Psoas muscle (tissue), 8 donors: ENCODE data around the gene RASD1. TPM values are rescaled to one million over a fixed set of nuclear protein-coding genes. Genes with fewer than 3 reads are reported as not detected.

ENCODE experiments used
- ATAC-seq, 4 donors: fragments of 200-7000 bp; cut with Tn5 transposase; one replicate each; pipeline ENCODE4 v1.9.1; 2020; ENCODE audit warnings: moderate library complexity in 3 of 4, mild to moderate bottlenecking in 2 of 4
- DNase-seq, 2 donors: peaks; one replicate each; pipeline ENCODE4 v3.0.0-alpha.2; 2020
- H3K27ac ChIP-seq: fragments of 200-600 bp; one replicate; pipeline ENCODE4 v1.8.0; 2022
- H3K27me3 ChIP-seq, 3 donors: fragments of 200-600 bp in 1 of 3; one replicate each; pipeline versions ENCODE4 v1.6.1 to v1.8.0; 2013 to 2022; ENCODE audit warnings: low read length in 2 of 3, mild to moderate bottlenecking in 2 of 3, moderate library complexity in 1 of 3; ENCODE audit not compliant: insufficient read depth in 3 of 3
- H3K36me3 ChIP-seq, 2 donors: fragments of 200-600 bp in 1 of 2; one replicate each; pipeline versions ENCODE4 v1.6.1 to v1.8.0; 2013 to 2022; ENCODE audit warnings: low read depth in 1 of 2, mild to moderate bottlenecking in 1 of 2, moderate library complexity in 1 of 2; ENCODE audit not compliant: insufficient read depth in 1 of 2
- H3K4me1 ChIP-seq: fragments of 200-600 bp; one replicate; pipeline ENCODE4 v1.8.0; 2022
- H3K4me3 ChIP-seq: fragments of 200-600 bp; one replicate; pipeline ENCODE4 v1.8.0; 2022; ENCODE audit warnings: mild to moderate bottlenecking
- H3K9me3 ChIP-seq: fragments of 200-600 bp; one replicate; pipeline ENCODE4 v1.8.0; 2022
- WGBS, 3 donors: extraction: QIAGEN DNeasy Blood & Tissue Kit; methylation state at CpG; one replicate each; pipeline versions ENCODE4 v1.1.6 to v1.1.7; 2013; 5-methylcytosine and 5-hydroxymethylcytosine counted together
- intact Hi-C, 2 donors: fragments of 100-400 bp; cut with DNase I; formaldehyde crosslinking; loops; one replicate each; pipeline versions ENCODE4 v1.11.0 to v1.14.2; 2022
- polyA plus RNA-seq, 3 donors: library from polyadenylated mRNA; stranded (reverse); fragments of 200-250 nt; gene quantifications; one replicate each; pipeline ENCODE4 v1.2.3, GENCODE V29; 2013
- total RNA-seq, 4 donors: library from RNA; stranded (reverse); fragmentation: NEBNext Ultra II Directional in 2 of 4; extraction: Animal tissue kit (Norgen Biotek cat#: 25700) in 2 of 4; gene quantifications; one replicate each; pipeline versions ENCODE4 v1.2.1 to v1.2.4, GENCODE V29; 2021 to 2023
- TF ChIP-seq, protein P1 (sequence below): fragments of 200-600 bp; IDR thresholded peaks from one replicate; pipeline ENCODE4 v1.8.0; 2022; ENCODE audit warnings: antibody characterized with exemption
- donor health status: healthy with polysubstance abuse.
- donor health status: DM: no; HTN: no; CAD: no; lungs with moderate emphysema.
- donor health status: Bipolar disorder and iron deficiency.
- donor health status: healthy.
- donor health status: DM: yes; HTN: yes; CAD: no.
- donor health status: DM: no; HTN: no; CAD: no.
- donor health status: DM: no; HTN: no; CAD: no.
- donor health status: DM: yes; HTN: yes; CAD: no.

The RASD1 gene
- total and polyA plus RNA-seq, 7 donors, result 4.4 to 436 (median 26.5) TPM

DNA sequence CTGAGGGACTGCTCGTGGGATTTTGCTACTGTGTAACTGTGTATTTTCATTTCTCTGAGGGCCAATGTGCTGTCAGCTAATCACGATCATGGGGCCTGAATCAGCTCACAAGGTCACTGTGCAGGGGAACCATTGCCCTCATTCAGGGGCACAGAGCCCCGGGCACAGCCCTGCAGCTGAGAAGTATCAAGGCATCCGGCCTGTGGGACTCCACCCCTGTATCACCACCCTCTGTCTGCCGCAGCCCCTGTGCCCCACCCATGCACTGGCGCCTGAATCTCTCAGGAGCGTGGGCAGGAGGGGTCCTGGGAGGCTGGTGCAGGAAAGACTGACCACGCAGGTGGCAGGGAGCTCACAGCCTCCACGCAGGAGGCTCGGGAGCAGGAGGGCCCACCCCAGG is 43.4 kb upstream of the RASD1 start:
- 90 to 94% (median 91%) methylated on average over 10 of the region's 10 CpGs for WGBS, 3 donors
- no peak overlapping the region for H3K4me3 ChIP-seq
- TF ChIP-seq, protein P1, sequence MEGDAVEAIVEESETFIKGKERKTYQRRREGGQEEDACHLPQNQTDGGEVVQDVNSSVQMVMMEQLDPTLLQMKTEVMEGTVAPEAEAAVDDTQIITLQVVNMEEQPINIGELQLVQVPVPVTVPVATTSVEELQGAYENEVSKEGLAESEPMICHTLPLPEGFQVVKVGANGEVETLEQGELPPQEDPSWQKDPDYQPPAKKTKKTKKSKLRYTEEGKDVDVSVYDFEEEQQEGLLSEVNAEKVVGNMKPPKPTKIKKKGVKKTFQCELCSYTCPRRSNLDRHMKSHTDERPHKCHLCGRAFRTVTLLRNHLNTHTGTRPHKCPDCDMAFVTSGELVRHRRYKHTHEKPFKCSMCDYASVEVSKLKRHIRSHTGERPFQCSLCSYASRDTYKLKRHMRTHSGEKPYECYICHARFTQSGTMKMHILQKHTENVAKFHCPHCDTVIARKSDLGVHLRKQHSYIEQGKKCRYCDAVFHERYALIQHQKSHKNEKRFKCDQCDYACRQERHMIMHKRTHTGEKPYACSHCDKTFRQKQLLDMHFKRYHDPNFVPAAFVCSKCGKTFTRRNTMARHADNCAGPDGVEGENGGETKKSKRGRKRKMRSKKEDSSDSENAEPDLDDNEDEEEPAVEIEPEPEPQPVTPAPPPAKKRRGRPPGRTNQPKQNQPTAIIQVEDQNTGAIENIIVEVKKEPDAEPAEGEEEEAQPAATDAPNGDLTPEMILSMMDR, result no peak
- H3K4me1 ChIP-seq, result peaks cover 17% of the 10 kb centered on the region
- no peak overlapping the region for H3K27ac ChIP-seq
- no peaks in the 10 kb centered on the region for H3K36me3 ChIP-seq
- H3K9me3 ChIP-seq, result no peaks in the 10 kb centered on the region
- H3K27me3 ChIP-seq, result no peaks in the 10 kb centered on the region
- DNase-seq (peak; percentile 10 to 30), ATAC-seq (no peak)
- intact Hi-C loops, result no loop called here

DNA sequence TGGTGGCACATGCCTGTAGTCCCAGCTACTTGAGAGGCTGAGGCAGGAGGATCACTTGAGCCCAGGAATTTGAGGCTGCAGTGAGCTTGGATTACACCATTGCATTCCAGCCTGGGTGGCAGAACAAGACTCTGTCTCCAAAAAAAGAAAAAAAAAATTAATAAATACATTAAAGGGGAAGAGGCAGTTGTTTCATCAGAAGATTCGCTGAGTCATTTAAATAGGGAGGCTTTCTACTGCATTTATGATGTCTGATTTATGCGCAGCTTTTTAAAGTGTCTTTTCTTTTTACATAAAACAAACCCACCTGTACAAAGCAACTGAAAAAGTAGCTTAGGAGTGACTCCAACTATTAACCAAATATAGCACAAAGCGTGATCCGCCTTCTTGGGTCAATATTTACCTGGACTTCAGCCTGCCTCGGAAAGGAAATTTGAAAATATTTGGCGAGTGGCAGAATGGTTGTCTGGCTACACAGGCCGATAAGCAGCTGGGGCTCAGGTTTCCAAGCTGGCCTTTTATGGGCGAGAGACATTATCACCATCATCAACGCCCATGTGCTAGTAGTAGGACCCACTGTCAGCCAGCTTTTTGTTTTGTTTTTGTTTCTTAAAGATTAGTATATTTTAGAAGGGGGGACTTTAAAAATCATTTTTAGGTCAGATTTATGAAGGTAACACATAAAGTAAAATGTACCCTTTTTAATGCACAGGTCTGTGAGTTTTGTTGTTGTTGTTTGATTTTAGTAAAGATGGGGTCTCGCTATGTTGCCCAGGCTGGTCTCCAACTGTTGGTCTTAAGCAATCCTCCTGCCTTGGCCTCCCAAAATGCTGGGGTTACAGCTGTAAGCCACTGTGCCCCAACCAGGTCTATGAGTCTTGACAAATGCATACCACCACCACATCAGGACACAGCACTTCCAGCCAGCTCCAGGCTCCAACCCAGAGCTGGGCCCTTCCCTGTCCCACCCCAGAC is 42.5 kb upstream of the RASD1 start:
- 51 to 66% (median 53%) methylated on average over 10 of the region's 10 CpGs for WGBS, 3 donors
- Histone ChIP-seq H3K36me3 (no peaks in the 10 kb centered on the region), H3K27ac (no peak overlapping the region), H3K4me3 (no peak overlapping the region), H3K9me3 (no peaks in the 10 kb centered on the region), H3K4me1 (peaks cover 17% of the 10 kb centered on the region), H3K27me3 (no peaks in the 10 kb centered on the region)
- ATAC-seq (no peak), DNase-seq (peak in 1 of 2 donors; percentile 30)
- TF ChIP-seq, protein P1, result no peak
- intact Hi-C loops, result no loop called here

DNA sequence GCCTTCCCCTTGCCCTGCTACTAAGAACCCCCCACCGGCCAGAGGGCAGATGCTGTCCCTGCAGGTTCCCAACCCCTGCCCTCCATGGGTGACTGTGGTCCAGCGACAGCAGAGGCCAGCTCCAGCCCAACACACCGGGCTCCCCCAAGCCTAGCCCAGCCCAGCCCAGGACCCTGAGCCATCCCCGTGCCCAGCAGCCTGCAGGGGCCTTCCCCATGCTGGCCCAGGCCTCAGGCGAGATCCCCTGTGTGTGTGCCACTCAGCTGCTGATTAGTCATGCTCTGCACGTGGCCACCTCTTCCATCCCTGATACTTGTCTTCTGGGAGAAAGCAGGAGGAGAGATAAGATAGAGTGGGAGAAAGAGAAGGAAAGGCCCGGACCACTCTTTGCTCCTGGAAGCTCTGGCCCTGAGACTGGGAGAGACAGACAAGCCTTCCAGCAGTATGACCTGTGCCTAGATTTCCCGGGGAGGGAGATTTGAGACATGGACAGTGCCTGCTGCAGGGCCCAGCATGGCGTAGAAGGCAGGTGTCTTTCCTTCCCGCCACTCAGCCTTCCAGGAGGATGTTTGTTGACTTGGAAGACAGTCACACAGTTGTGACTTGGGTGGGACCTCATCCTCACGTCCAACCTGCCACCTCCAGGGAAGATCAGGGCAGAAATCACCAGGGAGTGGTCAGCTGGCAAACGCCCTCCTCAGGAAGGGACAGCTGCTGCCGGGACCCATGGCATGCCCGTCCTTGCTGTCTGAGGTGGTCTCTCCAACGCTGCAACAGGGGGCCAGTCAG is 41.3 kb upstream of the RASD1 start:
- no peaks in the 10 kb centered on the region for H3K27me3 ChIP-seq
- no peaks in the 10 kb centered on the region for H3K9me3 ChIP-seq
- intact Hi-C loops, result no loop called here
- TF ChIP-seq, protein P1, result no peak
- 89 to 92% (median 89%) methylated on average over 15 of the region's 15 CpGs for WGBS, 3 donors
- DNase-seq (peak; percentile 14 to 44), ATAC-seq (no peak)
- H3K36me3 ChIP-seq, result no peaks in the 10 kb centered on the region
- no peak overlapping the region for H3K4me3 ChIP-seq
- no peak overlapping the region for H3K27ac ChIP-seq
- peaks cover 13% of the 10 kb centered on the region for H3K4me1 ChIP-seq

DNA sequence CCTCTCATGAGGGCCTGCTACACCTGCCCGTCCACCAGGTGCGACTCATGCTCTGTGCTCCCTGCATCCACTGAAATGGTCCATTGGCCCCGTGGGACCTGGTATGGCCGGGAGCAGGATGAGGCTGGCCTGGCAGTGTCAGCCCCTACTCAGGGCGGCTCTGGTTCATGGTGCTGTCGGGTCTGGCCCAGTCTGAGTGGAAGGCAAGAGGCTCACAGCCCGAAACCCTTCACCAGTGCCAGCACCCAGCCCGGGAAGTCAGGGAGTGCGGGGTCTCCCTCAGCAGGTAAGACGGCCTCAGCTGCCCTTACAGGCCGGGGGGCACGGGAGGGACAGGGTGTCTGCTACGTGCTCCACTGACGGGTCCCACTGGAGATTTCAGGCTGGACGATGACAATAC is 40.5 kb upstream of the RASD1 start:
- H3K36me3 ChIP-seq, result no peaks in the 10 kb centered on the region
- intact Hi-C loops, result no loop called here
- no peaks in the 10 kb centered on the region for H3K27me3 ChIP-seq
- ATAC-seq (peak in 2 of 4 donors; percentile 2 to 11), DNase-seq (peak; percentile 10 to 55)
- 93 to 95% (median 94%) methylated on average over 15 of the region's 15 CpGs for WGBS, 3 donors
- H3K27ac ChIP-seq, result peak overlapping the region; percentile 69
- TF ChIP-seq, protein P1, result no peak
- H3K4me3 ChIP-seq, result no peak overlapping the region
- no peaks in the 10 kb centered on the region for H3K9me3 ChIP-seq
- peaks cover 13% of the 10 kb centered on the region for H3K4me1 ChIP-seq
